ENCODE measurements around the gene CHAMP1. TPM values are rescaled to one million over a fixed set of nuclear protein-coding genes. Genes with fewer than 3 reads are reported as not detected.
"Not testable (repeated sequence)": the region's sequence is repeated elsewhere in the genome, so short reads cannot be mapped to it uniquely, and the experiment has no call there.

Gene CHAMP1
- total and polyA plus RNA-seq, 2 donors, result 5.7 to 8.7 TPM

GRCh38 chr13:114323349-114323748 lies 9.0 kb downstream of the CHAMP1 start:
- Histone ChIP-seq H3K27me3 (ENCODE audit: control insufficient read depth in 2 of 2, insufficient read depth in 1 of 2, low read length in 1 of 2) (no peaks in the 10 kb centered on the region), H3K36me3 (ENCODE audit: control insufficient read depth in 2 of 2, insufficient read depth in 2 of 2, low read length in 1 of 2) (peaks cover 29 to 71% of the 10 kb centered on the region in 2 donors), H3K9me3 (ENCODE audit: control insufficient read depth in 2 of 2, insufficient read depth in 1 of 2, low read length in 1 of 2) (no peaks in the 10 kb centered on the region), H3K27ac (ENCODE audit: low read depth in 1 of 2, low read length in 1 of 2) (no peak overlapping the region), H3K4me3 (ENCODE audit: low read length in 2 of 2) (no peak overlapping the region), H3K4me1 (ENCODE audit: control insufficient read depth in 2 of 2, insufficient read depth in 2 of 2, low read length in 2 of 2) (peaks cover 0 to under 1% of the 10 kb centered on the region in 2 donors)
- no peak for DNase-seq (ENCODE audit: low read depth in 6 of 9, low spot score in 9 of 9)
- WGBS, result 96% methylated on average over 2 of the region's 2 CpGs

- WGBS, result 100% methylated on average over 4 of the region's 4 CpGs
- peaks cover 33 to 77% of the 10 kb centered on the region in 2 donors for H3K36me3 ChIP-seq (ENCODE audit: control insufficient read depth in 2 of 2, insufficient read depth in 2 of 2, low read length in 1 of 2)
These were observed 10.0 kb downstream of the CHAMP1 start for GRCh38 chr13:114324334-114324733.

GRCh38 chr13:114325729-114326128 lies 11.4 kb downstream of the CHAMP1 start:
- 97% methylated on average over 3 of the region's 3 CpGs for WGBS
- Histone ChIP-seq H3K36me3 (ENCODE audit: control insufficient read depth in 2 of 2, insufficient read depth in 2 of 2, low read length in 1 of 2) (peaks cover 33 to 79% of the 10 kb centered on the region in 2 donors), H3K4me3 (ENCODE audit: low read length in 2 of 2) (no peak overlapping the region), H3K27me3 (ENCODE audit: control insufficient read depth in 2 of 2, insufficient read depth in 1 of 2, low read length in 1 of 2) (no peaks in the 10 kb centered on the region), H3K27ac (ENCODE audit: low read depth in 1 of 2, low read length in 1 of 2) (no peak overlapping the region), H3K9me3 (ENCODE audit: control insufficient read depth in 2 of 2, insufficient read depth in 1 of 2, low read length in 1 of 2) (no peaks in the 10 kb centered on the region), H3K4me1 (ENCODE audit: control insufficient read depth in 2 of 2, insufficient read depth in 2 of 2, low read length in 2 of 2) (no peaks in the 10 kb centered on the region)
- DNase-seq (ENCODE audit: low read depth in 6 of 9, low spot score in 9 of 9), result no peak

More at GRCh38 chr13:114324334-114324733, 10.0 kb downstream of the CHAMP1 start:
- H3K9me3 ChIP-seq (ENCODE audit: control insufficient read depth in 2 of 2, insufficient read depth in 1 of 2, low read length in 1 of 2), result no peaks in the 10 kb centered on the region
- no peak overlapping the region for H3K4me3 ChIP-seq (ENCODE audit: low read length in 2 of 2)
- no peaks in the 10 kb centered on the region for H3K27me3 ChIP-seq (ENCODE audit: control insufficient read depth in 2 of 2, insufficient read depth in 1 of 2, low read length in 1 of 2)
- no peak for DNase-seq (ENCODE audit: low read depth in 6 of 9, low spot score in 9 of 9)
- H3K4me1 ChIP-seq (ENCODE audit: control insufficient read depth in 2 of 2, insufficient read depth in 2 of 2, low read length in 2 of 2), result no peaks in the 10 kb centered on the region
- H3K27ac ChIP-seq (ENCODE audit: low read depth in 1 of 2, low read length in 1 of 2), result no peak overlapping the region

- 97% methylated on average over 6 of the region's 6 CpGs for WGBS
- Histone ChIP-seq H3K4me3 (ENCODE audit: low read length in 2 of 2) (no peak overlapping the region), H3K9me3 (ENCODE audit: control insufficient read depth in 2 of 2, insufficient read depth in 1 of 2, low read length in 1 of 2) (no peaks in the 10 kb centered on the region), H3K36me3 (ENCODE audit: control insufficient read depth in 2 of 2, insufficient read depth in 2 of 2, low read length in 1 of 2) (peaks cover 29 to 56% of the 10 kb centered on the region in 2 donors), H3K27ac (ENCODE audit: low read depth in 1 of 2, low read length in 1 of 2) (no peak overlapping the region), H3K4me1 (ENCODE audit: control insufficient read depth in 2 of 2, insufficient read depth in 2 of 2, low read length in 2 of 2) (no peaks in the 10 kb centered on the region), H3K27me3 (ENCODE audit: control insufficient read depth in 2 of 2, insufficient read depth in 1 of 2, low read length in 1 of 2) (no peaks in the 10 kb centered on the region)
- no peak for DNase-seq (ENCODE audit: low read depth in 6 of 9, low spot score in 9 of 9)
These were observed 13.7 kb downstream of the CHAMP1 start for GRCh38 chr13:114328034-114328433.

- 97% methylated on average over 1 of the region's 1 CpG for WGBS
- H3K4me3 ChIP-seq (ENCODE audit: low read length in 2 of 2), result no peak overlapping the region
- H3K27ac ChIP-seq (ENCODE audit: low read depth in 1 of 2, low read length in 1 of 2), result no peak overlapping the region
- no peaks in the 10 kb centered on the region for H3K27me3 ChIP-seq (ENCODE audit: control insufficient read depth in 2 of 2, insufficient read depth in 1 of 2, low read length in 1 of 2)
- H3K9me3 ChIP-seq (ENCODE audit: control insufficient read depth in 2 of 2, insufficient read depth in 1 of 2, low read length in 1 of 2), result no peaks in the 10 kb centered on the region
- H3K36me3 ChIP-seq (ENCODE audit: control insufficient read depth in 2 of 2, insufficient read depth in 2 of 2, low read length in 1 of 2), result peaks cover 29 to 51% of the 10 kb centered on the region in 2 donors
- no peak for DNase-seq (ENCODE audit: low read depth in 6 of 9, low spot score in 9 of 9)
- no peaks in the 10 kb centered on the region for H3K4me1 ChIP-seq (ENCODE audit: control insufficient read depth in 2 of 2, insufficient read depth in 2 of 2, low read length in 2 of 2)
These were observed 14.3 kb downstream of the CHAMP1 start for GRCh38 chr13:114328595-114328994.

GRCh38 chr13:114330086-114330485 lies 15.8 kb downstream of the CHAMP1 start:
- Histone ChIP-seq H3K36me3 (ENCODE audit: control insufficient read depth in 2 of 2, insufficient read depth in 2 of 2, low read length in 1 of 2) (peaks cover 14 to 36% of the 10 kb centered on the region in 2 donors), H3K4me1 (ENCODE audit: control insufficient read depth in 2 of 2, insufficient read depth in 2 of 2, low read length in 2 of 2) (no peaks in the 10 kb centered on the region), H3K27me3 (ENCODE audit: control insufficient read depth in 2 of 2, insufficient read depth in 1 of 2, low read length in 1 of 2) (no peaks in the 10 kb centered on the region), H3K9me3 (ENCODE audit: control insufficient read depth in 2 of 2, insufficient read depth in 1 of 2, low read length in 1 of 2) (no peaks in the 10 kb centered on the region), H3K4me3 (ENCODE audit: low read length in 2 of 2) (no peak overlapping the region), H3K27ac (ENCODE audit: low read depth in 1 of 2, low read length in 1 of 2) (no peak overlapping the region)
- DNase-seq (ENCODE audit: low read depth in 6 of 9, low spot score in 9 of 9), result no peak
- WGBS, result 95% methylated on average over 5 of the region's 5 CpGs

- H3K36me3 ChIP-seq (ENCODE audit: control insufficient read depth in 2 of 2, insufficient read depth in 2 of 2, low read length in 1 of 2); H3K4me3 ChIP-seq (ENCODE audit: low read length in 2 of 2); H3K27ac ChIP-seq (ENCODE audit: low read depth in 1 of 2, low read length in 1 of 2); H3K4me1 ChIP-seq (ENCODE audit: control insufficient read depth in 2 of 2, insufficient read depth in 2 of 2, low read length in 2 of 2); DNase-seq (ENCODE audit: low read depth in 6 of 9, low spot score in 9 of 9); H3K27me3 ChIP-seq (ENCODE audit: control insufficient read depth in 2 of 2, insufficient read depth in 1 of 2, low read length in 1 of 2); H3K9me3 ChIP-seq (ENCODE audit: control insufficient read depth in 2 of 2, insufficient read depth in 1 of 2, low read length in 1 of 2): not testable (repeated sequence)
- 97% methylated on average over 3 of the region's 3 CpGs for WGBS
These were observed 19.6 kb downstream of the CHAMP1 start for GRCh38 chr13:114333881-114334280.

- Histone ChIP-seq H3K4me1 (ENCODE audit: control insufficient read depth in 2 of 2, insufficient read depth in 2 of 2, low read length in 2 of 2) (peaks cover 0 to 4% of the 10 kb centered on the region in 2 donors), H3K9me3 (ENCODE audit: control insufficient read depth in 2 of 2, insufficient read depth in 1 of 2, low read length in 1 of 2) (no peaks in the 10 kb centered on the region), H3K27me3 (ENCODE audit: control insufficient read depth in 2 of 2, insufficient read depth in 1 of 2, low read length in 1 of 2) (no peaks in the 10 kb centered on the region), H3K27ac (ENCODE audit: low read depth in 1 of 2, low read length in 1 of 2) (no peak overlapping the region), H3K4me3 (ENCODE audit: low read length in 2 of 2) (no peak overlapping the region), H3K36me3 (ENCODE audit: control insufficient read depth in 2 of 2, insufficient read depth in 2 of 2, low read length in 1 of 2) (peaks cover 0 to 6% of the 10 kb centered on the region in 2 donors)
- no peak for DNase-seq (ENCODE audit: low read depth in 6 of 9, low spot score in 9 of 9)
- WGBS, result 64% methylated on average over 5 of the region's 5 CpGs
These were observed 20.2 kb downstream of the CHAMP1 start for GRCh38 chr13:114334305-114335053.

GRCh38 chr13:114336457-114336856 lies 22.2 kb downstream of the CHAMP1 start:
- WGBS, result 93% methylated on average over 1 of the region's 1 CpG
- not testable (repeated sequence) for H3K27ac ChIP-seq (ENCODE audit: low read depth in 1 of 2, low read length in 1 of 2); H3K9me3 ChIP-seq (ENCODE audit: control insufficient read depth in 2 of 2, insufficient read depth in 1 of 2, low read length in 1 of 2); H3K36me3 ChIP-seq (ENCODE audit: control insufficient read depth in 2 of 2, insufficient read depth in 2 of 2, low read length in 1 of 2); DNase-seq (ENCODE audit: low read depth in 6 of 9, low spot score in 9 of 9); H3K27me3 ChIP-seq (ENCODE audit: control insufficient read depth in 2 of 2, insufficient read depth in 1 of 2, low read length in 1 of 2); H3K4me3 ChIP-seq (ENCODE audit: low read length in 2 of 2)
- H3K4me1 ChIP-seq (ENCODE audit: control insufficient read depth in 2 of 2, insufficient read depth in 2 of 2, low read length in 2 of 2), result peaks cover 10 to 22% of the 10 kb centered on the region in 2 donors
